A673 (cell line): ENCODE results near the gene LY6G5C. TPM values are rescaled to one million over a fixed set of nuclear protein-coding genes. Genes with fewer than 3 reads are reported as not detected.

Experiments
- BruUV-seq: library from RNA; stranded (reverse); fragments of 400-500 nt; replicated peaks from 2 replicates; lab custom pipeline; 2021; lab: Mats Ljungman, UMichigan
- CTCF ChIA-PET: fragments of 300-600 bp; sonication (Branson Sonifier 250); formaldehyde crosslinking; loops from one replicate; lab custom pipeline; 2022; ENCODE audit warnings: antibody characterized with exemption; lab: Charles Lee
- POLR2A ChIA-PET: fragments of 300-600 bp; sonication (Branson Sonifier 250); formaldehyde crosslinking; loops from one replicate; lab custom pipeline; 2022; ENCODE audit warnings: antibody characterized with exemption; ENCODE audit not compliant: low non-redundant PET; lab: Charles Lee
- DNase-seq: peaks from one replicate; pipeline ENCODE4 v3.0.0-alpha.2; 2015; ENCODE audit warnings: low spot score
- H3K27ac ChIP-seq: fragments of 200-600 bp; sonication (generic); 2 replicates; pipeline ENCODE4 v1.5.1; 2016; ENCODE audit warnings: mixed run types, low read depth, mild to moderate bottlenecking, mixed read lengths, antibody characterized with exemption, low read length; ENCODE audit not compliant: poor library complexity, severe bottlenecking
- H3K27me3 ChIP-seq: fragments of 200-600 bp; sonication (generic); replicated peaks from 2 replicates; pipeline ENCODE4 v1.6.1; 2017; ENCODE audit warnings: mixed run types, low read depth, mild to moderate bottlenecking, mixed read lengths, antibody characterized with exemption, low read length; ENCODE audit not compliant: insufficient read depth, poor library complexity
- H3K36me3 ChIP-seq: fragments of 200-600 bp; sonication (generic); 2 replicates; pipeline ENCODE4 v1.6.1; 2016; ENCODE audit warnings: mixed run types, mild to moderate bottlenecking, mixed read lengths, antibody characterized with exemption, low read length; ENCODE audit not compliant: insufficient read depth, poor library complexity, severe bottlenecking
- H3K4me1 ChIP-seq: fragments of 200-600 bp; sonication (generic); 2 replicates; pipeline ENCODE4 v1.6.1; 2017; ENCODE audit warnings: mixed run types, mild to moderate bottlenecking, mixed read lengths, antibody characterized with exemption, low read length; ENCODE audit not compliant: insufficient read depth, poor library complexity, severe bottlenecking
- H3K4me3 ChIP-seq: fragments of 200-600 bp; sonication (generic); 2 replicates; pipeline ENCODE4 v1.5.1; 2016; ENCODE audit warnings: low read depth, mixed run types, mild to moderate bottlenecking, mixed read lengths, low read length; ENCODE audit not compliant: poor library complexity, severe bottlenecking
- H3K9me3 ChIP-seq: fragments of 200-600 bp; sonication (generic); 2 replicates; pipeline ENCODE4 v1.6.1; 2016; ENCODE audit warnings: mixed run types, low read depth, mild to moderate bottlenecking, mixed read lengths, antibody characterized with exemption, low read length; ENCODE audit not compliant: poor library complexity, severe bottlenecking
- EZH2 ChIP-seq: fragments of 200-600 bp; sonication (generic); IDR thresholded peaks from 2 replicates; pipeline ENCODE4 v1.6.1; 2017; ENCODE audit warnings: borderline replicate concordance, low read depth, mild to moderate bottlenecking, mixed read lengths, antibody characterized with exemption, low read length; ENCODE audit not compliant: poor library complexity, severe bottlenecking
- intact Hi-C: fragments of 100-400 bp; cut with micrococcal nuclease; formaldehyde crosslinking; loops from one replicate; pipeline ENCODE4 v1.10.0; 2022; ENCODE audit not compliant: unreplicated experiment
- total RNA-seq: library from RNA; stranded (reverse); gene quantifications from 2 replicates; pipeline ENCODE4 v1.2.3, GENCODE V29; 2021
- TF ChIP-seq, protein P1 (sequence below): fragments of 300-800, 200-600 bp; sonication (generic); conservative IDR thresholded peaks from 2 replicates; pipeline ENCODE4 v1.5.1; 2017; ENCODE audit warnings: low read depth, mild to moderate bottlenecking, antibody characterized with exemption, low read length, moderate library complexity, mixed read lengths

LY6G5C gene
- total RNA-seq, 1 experiment from 2014 or later, result 6.8 TPM

DNA sequence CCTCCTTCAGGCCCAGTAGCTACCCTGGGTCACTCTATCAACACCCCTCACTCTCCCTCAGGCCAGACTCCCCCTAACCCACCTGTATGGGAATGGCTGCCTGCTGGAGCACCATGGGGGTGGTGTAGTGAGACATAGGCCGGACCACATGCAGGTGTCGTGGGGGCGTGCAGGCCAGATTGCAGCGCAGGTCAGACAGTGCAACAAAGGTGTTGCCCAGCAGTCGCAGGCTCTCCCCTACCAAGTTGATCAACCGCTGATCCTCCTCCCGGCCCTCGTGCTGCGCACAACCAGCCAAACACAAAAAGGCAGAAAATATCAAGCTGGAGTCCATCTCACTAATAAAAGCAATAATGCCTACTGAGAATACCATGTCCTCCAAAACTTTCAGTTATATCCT lies 35.5 kb downstream of the LY6G5C start:
- Histone ChIP-seq H3K27me3 (no peaks in the 10 kb centered on the region), H3K4me1 (no peaks in the 10 kb centered on the region), H3K36me3 (peaks cover 83% of the 10 kb centered on the region), H3K4me3 (no peak overlapping the region), H3K9me3 (no peaks in the 10 kb centered on the region), H3K27ac (no peak overlapping the region)
- POLR2A ChIA-PET, result interaction anchor here (0.7 kb wide), 1 partner anchor 63 kb away, joined by 3 read pairs; no protein-coding TSS in a partner anchor
- CTCF ChIA-PET, result no interaction called here
- no TSS peak for BruUV-seq
- intact Hi-C loops, result no loop called here
- DNase-seq, result no peak
- TF ChIP-seq, protein P1, sequence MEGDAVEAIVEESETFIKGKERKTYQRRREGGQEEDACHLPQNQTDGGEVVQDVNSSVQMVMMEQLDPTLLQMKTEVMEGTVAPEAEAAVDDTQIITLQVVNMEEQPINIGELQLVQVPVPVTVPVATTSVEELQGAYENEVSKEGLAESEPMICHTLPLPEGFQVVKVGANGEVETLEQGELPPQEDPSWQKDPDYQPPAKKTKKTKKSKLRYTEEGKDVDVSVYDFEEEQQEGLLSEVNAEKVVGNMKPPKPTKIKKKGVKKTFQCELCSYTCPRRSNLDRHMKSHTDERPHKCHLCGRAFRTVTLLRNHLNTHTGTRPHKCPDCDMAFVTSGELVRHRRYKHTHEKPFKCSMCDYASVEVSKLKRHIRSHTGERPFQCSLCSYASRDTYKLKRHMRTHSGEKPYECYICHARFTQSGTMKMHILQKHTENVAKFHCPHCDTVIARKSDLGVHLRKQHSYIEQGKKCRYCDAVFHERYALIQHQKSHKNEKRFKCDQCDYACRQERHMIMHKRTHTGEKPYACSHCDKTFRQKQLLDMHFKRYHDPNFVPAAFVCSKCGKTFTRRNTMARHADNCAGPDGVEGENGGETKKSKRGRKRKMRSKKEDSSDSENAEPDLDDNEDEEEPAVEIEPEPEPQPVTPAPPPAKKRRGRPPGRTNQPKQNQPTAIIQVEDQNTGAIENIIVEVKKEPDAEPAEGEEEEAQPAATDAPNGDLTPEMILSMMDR, result no peak
- TF ChIP-seq EZH2, result no peak

DNA sequence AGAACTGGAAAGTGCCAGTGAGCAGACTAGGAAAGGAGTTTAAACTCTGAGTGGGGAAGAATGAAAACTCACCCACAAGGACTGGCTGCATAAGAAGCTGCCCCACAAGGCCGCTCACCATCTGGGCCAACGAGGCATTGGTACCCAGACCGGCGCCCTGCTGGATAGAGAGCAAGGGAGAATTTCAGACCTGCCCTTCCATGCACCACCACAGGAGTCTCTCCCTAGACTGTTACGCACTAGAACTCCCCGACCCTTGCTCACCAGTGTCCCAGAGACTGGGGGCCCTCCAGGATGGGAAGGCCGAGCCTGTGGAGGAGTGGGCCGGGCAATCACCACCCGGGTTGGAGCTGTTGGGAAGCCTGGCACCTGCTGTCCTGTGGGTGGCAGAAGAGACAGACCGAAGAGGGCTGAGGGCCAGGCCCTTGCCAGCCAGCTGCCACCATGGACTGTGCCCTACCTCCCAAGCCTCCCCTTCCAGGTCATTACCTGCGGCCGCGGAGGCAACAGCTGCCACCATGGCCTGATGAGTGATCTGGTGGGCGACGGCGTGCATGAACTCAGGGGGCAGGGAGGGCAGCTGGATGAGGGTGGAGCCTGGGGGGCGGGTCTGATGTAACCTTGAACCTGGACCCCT lies 36.9 kb downstream of the LY6G5C start:
- no peaks in the 10 kb centered on the region for H3K27me3 ChIP-seq
- BruUV-seq, result no TSS peak
- H3K27ac ChIP-seq, result no peak overlapping the region
- peaks cover 85% of the 10 kb centered on the region for H3K36me3 ChIP-seq
- H3K4me3 ChIP-seq, result no peak overlapping the region
- no peaks in the 10 kb centered on the region for H3K9me3 ChIP-seq
- DNase-seq, result no peak
- TF ChIP-seq EZH2, result no peak
- TF ChIP-seq, protein P1, result no peak
- POLR2A ChIA-PET, result no interaction called here
- intact Hi-C loops, result no loop called here
- H3K4me1 ChIP-seq, result no peaks in the 10 kb centered on the region
- CTCF ChIA-PET, result no interaction called here

DNA sequence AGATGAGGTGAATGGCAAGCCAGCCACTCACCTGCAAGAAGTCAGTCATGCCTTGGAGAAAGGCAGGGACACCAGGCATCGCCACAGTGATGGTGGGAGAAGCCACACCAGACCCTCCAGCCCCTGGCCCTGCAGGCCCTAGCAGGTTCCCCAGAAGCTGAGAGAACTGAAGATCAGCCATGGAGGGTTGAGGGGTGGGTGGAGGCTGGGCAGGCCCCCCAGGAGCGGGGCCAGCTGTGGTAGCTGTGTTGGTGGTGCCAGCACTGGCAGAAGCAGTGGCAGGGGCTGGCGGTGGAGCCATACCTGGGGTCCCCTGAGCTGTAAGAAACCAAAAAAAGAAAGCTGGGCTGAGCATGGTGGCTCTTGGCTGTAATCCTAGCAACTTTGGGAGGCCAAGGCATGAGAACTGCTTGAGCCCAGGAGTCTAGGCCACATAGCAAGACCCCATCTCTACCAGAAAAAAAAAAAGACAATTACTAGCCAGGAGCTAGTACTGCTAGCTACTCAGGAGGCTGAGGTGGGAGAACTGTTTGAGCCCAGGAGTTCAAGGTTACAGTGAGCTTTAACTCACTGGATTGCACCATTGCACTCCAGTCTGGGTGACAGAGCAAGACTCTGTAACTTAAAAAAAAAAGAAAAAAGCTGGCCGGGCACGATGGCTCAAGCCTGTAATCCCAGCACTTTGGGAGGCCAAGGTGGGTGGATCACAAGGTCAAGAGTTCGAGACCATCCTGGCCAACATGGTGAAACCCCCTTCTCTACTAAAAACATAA lies 37.9 kb downstream of the LY6G5C start:
- ChIA-PET POLR2A (interaction anchor here (0.6 kb wide), 1 partner anchor 127 kb away, joined by 3 read pairs; no protein-coding TSS in a partner anchor), CTCF (no interaction called here)
- intact Hi-C loops, result no loop called here
- no TSS peak for BruUV-seq
- Histone ChIP-seq H3K27ac (no peak overlapping the region), H3K27me3 (no peaks in the 10 kb centered on the region), H3K4me1 (no peaks in the 10 kb centered on the region), H3K4me3 (no peak overlapping the region), H3K9me3 (no peaks in the 10 kb centered on the region), H3K36me3 (peaks cover 84% of the 10 kb centered on the region)
- TF ChIP-seq EZH2, result no peak
- TF ChIP-seq, protein P1, result no peak
- no peak for DNase-seq
